Hepatocyte (in vitro differentiated cells): ENCODE data around the gene DUSP15. TPM values are rescaled to one million over a fixed set of nuclear protein-coding genes. Genes with fewer than 3 reads are reported as not detected.

Source experiments
- DNase-seq: peaks from one replicate; pipeline ENCODE4 v3.0.0-alpha.2; 2016; ENCODE audit warnings: low spot score
- H2AFZ ChIP-seq: fragments of 200-600 bp; sonication (generic); 2 replicates; pipeline ENCODE4 v1.6.0; 2016; ENCODE audit warnings: antibody characterized with exemption, mild to moderate bottlenecking
- H3K27ac ChIP-seq: fragments of 200-600 bp; sonication (generic); 2 replicates; pipeline ENCODE4 v1.5.1; 2016; ENCODE audit warnings: mild to moderate bottlenecking
- H3K27me3 ChIP-seq: fragments of 200-600 bp; sonication (generic); 2 replicates; pipeline ENCODE4 v1.6.1; 2016
- H3K36me3 ChIP-seq: fragments of 200-600 bp; sonication (generic); replicated peaks from 2 replicates; pipeline ENCODE4 v1.5.1; 2016; ENCODE audit warnings: low read depth; ENCODE audit not compliant: insufficient read depth
- H3K4me1 ChIP-seq: fragments of 200-600 bp; sonication (generic); 2 replicates; pipeline ENCODE4 v1.5.1; 2016; ENCODE audit warnings: mild to moderate bottlenecking, moderate library complexity; ENCODE audit not compliant: insufficient read depth
- H3K4me2 ChIP-seq: fragments of 200-600 bp; sonication (generic); 2 replicates; pipeline ENCODE4 v1.6.0; 2016
- H3K4me3 ChIP-seq: fragments of 200-600 bp; sonication (generic); 2 replicates; pipeline ENCODE4 v1.5.1; 2016; ENCODE audit warnings: mild to moderate bottlenecking
- H3K79me2 ChIP-seq: fragments of 200-600 bp; sonication (generic); 2 replicates; pipeline ENCODE4 v1.6.0; 2017; ENCODE audit warnings: mild to moderate bottlenecking
- H3K9me2 ChIP-seq: fragments of 200-600 bp; sonication (generic); replicated peaks from 2 replicates; pipeline ENCODE4 v1.6.0; 2017; ENCODE audit warnings: mild to moderate bottlenecking; ENCODE audit not compliant: insufficient read depth
- H3K9me3 ChIP-seq: fragments of 200-600 bp; sonication (generic); 2 replicates; pipeline ENCODE4 v1.5.1; 2016; ENCODE audit warnings: low read depth, mild to moderate bottlenecking
- H4K20me1 ChIP-seq: fragments of 200-600 bp; sonication (generic); 2 replicates; pipeline ENCODE4 v1.6.0; 2016; ENCODE audit warnings: mild to moderate bottlenecking; ENCODE audit not compliant: insufficient read depth, poor library complexity, severe bottlenecking
- EZH2 ChIP-seq: fragments of 200-600 bp; sonication (generic); IDR thresholded peaks from 2 replicates; pipeline ENCODE4 v1.6.1; 2016; ENCODE audit warnings: antibody characterized with exemption, mild to moderate bottlenecking, borderline replicate concordance
- EZH2phosphoT487 ChIP-seq: fragments of 200-600 bp; sonication (generic); IDR thresholded peaks from one replicate; pipeline ENCODE4 v1.6.1; 2018; ENCODE audit warnings: antibody characterized with exemption, mild to moderate bottlenecking, low read depth, moderate library complexity; ENCODE audit not compliant: unreplicated experiment, severe bottlenecking
- WGBS: methylation state at CpG from one replicate; pipeline ENCODE4 v1.1.6; 2016; ENCODE audit warnings: low lambda C conversion rate; ENCODE audit errors: missing lambda C conversion rate; 5-methylcytosine and 5-hydroxymethylcytosine counted together
- polyA plus RNA-seq: library from polyadenylated mRNA; unstranded; fragments of >200 nt; fragmentation: Nextera tagmentation; extraction: Ambion mirVana; gene quantifications from 2 replicates; pipeline ENCODE4 v1.2.1, GENCODE V29; 2016
- total RNA-seq: library from RNA; depleted of rRNA; stranded (reverse); fragments of >200 nt; gene quantifications from 2 replicates; pipeline ENCODE4 v1.2.3, GENCODE V29; 2014
- TF ChIP-seq, protein P1 (sequence below): fragments of 200-600 bp; sonication (generic); IDR thresholded peaks from 2 replicates; pipeline ENCODE4 v1.5.1; 2016; ENCODE audit warnings: antibody characterized with exemption, mild to moderate bottlenecking; ENCODE audit not compliant: poor library complexity

The DUSP15 gene
- total and polyA plus RNA-seq, 2 experiments from 2014 or later = 10.2 to 23.0 TPM

DNA sequence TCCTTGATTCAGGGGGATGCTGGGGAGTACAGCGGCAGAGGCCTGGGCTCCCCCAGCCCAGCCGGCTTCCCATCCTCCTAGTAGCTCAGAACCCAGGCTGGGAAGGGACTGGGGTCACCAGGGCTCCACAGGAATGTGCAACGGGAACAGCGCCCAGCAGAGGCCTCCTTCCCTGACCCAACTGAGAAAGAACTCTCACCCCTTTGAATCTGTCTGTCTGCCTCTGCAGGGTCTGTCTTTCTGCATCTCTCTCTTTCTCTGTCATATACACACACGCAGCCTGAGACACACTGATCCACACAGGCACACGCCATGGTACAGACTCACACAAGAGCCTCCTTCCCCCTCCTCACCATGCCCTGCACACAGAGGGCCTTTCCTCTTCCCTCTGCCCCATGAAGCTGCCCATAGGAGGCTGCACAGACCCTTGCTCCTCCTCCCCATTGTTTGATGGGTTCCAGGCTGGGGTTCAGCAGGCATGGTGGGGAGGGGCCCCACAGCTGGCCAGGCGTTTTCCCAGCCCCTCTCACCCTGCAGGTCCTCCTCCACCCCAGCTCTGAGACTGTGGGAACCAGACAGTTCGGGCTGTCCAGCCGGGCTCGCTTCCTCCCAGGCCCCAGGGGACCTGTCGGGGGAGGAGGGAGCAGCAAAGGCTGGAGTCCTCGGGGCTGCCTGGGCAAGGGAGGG lies 27.7 kb downstream of the DUSP15 start:
- Histone ChIP-seq H2AFZ (no peak overlapping the region), H4K20me1 (no peaks in the 10 kb centered on the region), H3K9me3 (no peaks in the 10 kb centered on the region), H3K9me2 (no peaks in the 10 kb centered on the region), H3K4me3 (no peak overlapping the region), H3K4me2 (peak overlapping the region; percentile 43), H3K27me3 (peaks cover 3% of the 10 kb centered on the region), H3K79me2 (no peaks in the 10 kb centered on the region), H3K4me1 (peaks cover 40% of the 10 kb centered on the region), H3K27ac (peak overlapping the region; percentile 28), H3K36me3 (no peaks in the 10 kb centered on the region)
- DNase-seq = no peak
- no peak for TF ChIP-seq EZH2
- no peak for TF ChIP-seq EZH2phosphoT487
- TF ChIP-seq, protein P1, sequence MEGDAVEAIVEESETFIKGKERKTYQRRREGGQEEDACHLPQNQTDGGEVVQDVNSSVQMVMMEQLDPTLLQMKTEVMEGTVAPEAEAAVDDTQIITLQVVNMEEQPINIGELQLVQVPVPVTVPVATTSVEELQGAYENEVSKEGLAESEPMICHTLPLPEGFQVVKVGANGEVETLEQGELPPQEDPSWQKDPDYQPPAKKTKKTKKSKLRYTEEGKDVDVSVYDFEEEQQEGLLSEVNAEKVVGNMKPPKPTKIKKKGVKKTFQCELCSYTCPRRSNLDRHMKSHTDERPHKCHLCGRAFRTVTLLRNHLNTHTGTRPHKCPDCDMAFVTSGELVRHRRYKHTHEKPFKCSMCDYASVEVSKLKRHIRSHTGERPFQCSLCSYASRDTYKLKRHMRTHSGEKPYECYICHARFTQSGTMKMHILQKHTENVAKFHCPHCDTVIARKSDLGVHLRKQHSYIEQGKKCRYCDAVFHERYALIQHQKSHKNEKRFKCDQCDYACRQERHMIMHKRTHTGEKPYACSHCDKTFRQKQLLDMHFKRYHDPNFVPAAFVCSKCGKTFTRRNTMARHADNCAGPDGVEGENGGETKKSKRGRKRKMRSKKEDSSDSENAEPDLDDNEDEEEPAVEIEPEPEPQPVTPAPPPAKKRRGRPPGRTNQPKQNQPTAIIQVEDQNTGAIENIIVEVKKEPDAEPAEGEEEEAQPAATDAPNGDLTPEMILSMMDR = no peak
- 54% methylated on average over 12 of the region's 12 CpGs for WGBS

DNA sequence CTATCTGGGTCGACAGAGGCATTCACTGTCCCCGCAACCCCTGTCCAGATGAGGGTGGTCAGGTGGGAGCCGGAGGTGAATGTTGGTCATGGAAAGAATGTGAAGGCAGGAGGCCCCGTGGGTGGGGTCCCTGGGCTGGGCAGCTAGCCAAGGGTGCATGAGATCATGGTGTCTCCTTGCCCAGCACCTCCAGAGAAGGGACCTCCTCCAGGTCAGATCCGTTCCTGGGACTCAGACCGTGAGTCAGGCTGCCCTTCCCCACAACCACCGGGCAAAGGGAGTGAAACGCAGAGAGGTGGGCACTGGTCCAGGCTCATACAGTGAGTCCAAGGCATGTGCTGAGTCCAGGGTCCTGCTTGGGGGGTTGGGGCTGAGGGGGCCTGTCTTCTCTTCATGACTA lies 28.4 kb downstream of the DUSP15 start:
- H3K4me1 ChIP-seq = peaks cover 46% of the 10 kb centered on the region

DNA sequence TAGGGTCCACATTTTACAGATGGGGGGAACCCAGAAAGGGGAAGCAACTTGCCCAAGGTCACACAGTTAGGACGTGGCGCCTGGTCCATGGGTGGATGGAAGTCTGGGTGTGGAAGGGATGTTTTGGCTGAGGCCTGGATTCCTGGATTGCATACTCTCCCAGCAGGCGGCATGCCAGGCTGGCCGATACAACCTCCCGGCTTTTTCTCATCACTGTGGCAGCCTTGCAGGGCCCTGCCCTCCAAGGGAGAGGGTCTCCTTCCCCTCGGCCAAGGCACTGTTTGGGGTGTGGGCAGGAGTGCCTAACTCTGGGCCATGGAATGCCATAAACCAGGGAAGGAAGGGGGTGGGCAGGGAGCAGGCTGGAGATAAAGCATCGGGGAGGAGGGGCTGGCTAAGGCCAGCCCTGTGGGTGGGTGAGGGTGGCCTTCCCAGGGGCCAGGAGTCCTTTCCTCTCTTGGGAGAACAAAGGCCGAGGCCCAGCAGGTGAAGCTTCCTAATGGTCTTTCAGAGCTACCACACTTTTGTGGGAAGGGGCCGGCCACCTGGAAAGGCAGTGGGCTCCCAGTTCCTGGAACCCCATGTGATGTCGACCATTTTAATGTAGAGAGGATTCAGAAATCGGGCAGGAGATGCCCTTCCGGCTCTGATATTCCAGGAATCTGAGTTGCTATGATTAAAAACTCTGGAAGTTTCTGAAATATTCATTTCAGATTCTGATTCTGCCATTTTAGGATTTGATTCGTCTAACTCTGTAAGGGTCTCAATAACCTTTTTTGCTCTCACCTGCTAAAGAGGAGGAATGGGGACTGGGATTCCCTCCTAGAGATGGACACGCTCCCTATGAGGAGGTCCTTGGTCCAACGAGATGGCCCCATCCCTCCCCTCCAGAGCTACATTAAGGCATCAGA lies 29.2 kb downstream of the DUSP15 start:
- Histone ChIP-seq H3K4me1 (peaks cover 53% of the 10 kb centered on the region), H3K27ac (peak overlapping the region; percentile 28), H3K9me2 (no peaks in the 10 kb centered on the region), H3K4me2 (no peak overlapping the region), H3K9me3 (no peaks in the 10 kb centered on the region), H4K20me1 (no peaks in the 10 kb centered on the region), H3K27me3 (no peaks in the 10 kb centered on the region), H3K79me2 (no peaks in the 10 kb centered on the region), H3K4me3 (no peak overlapping the region), H2AFZ (no peak overlapping the region), H3K36me3 (no peaks in the 10 kb centered on the region)
- WGBS = 82% methylated on average over 15 of the region's 15 CpGs
- TF ChIP-seq, protein P1 = no peak
- TF ChIP-seq EZH2phosphoT487 (no peak), EZH2 (no peak)
- no peak for DNase-seq

More for the DNA sequence above, 28.4 kb downstream of the DUSP15 start:
- Histone ChIP-seq H3K4me2 (peak overlapping the region; percentile 43), H3K9me3 (no peaks in the 10 kb centered on the region), H2AFZ (no peak overlapping the region), H3K27ac (peak overlapping the region; percentile 28), H3K27me3 (no peaks in the 10 kb centered on the region), H3K36me3 (no peaks in the 10 kb centered on the region), H3K79me2 (no peaks in the 10 kb centered on the region), H3K4me3 (no peak overlapping the region), H4K20me1 (no peaks in the 10 kb centered on the region), H3K9me2 (no peaks in the 10 kb centered on the region)
- peak; percentile 55 for DNase-seq
- no peak for TF ChIP-seq EZH2
- TF ChIP-seq, protein P1 = no peak
- no peak for TF ChIP-seq EZH2phosphoT487
- 73% methylated on average over 8 of the region's 8 CpGs for WGBS
